Psoas muscle (tissue), 8 donors: ENCODE measurements around the gene EZH2. TPM values are rescaled to one million over a fixed set of nuclear protein-coding genes. Genes with fewer than 3 reads are reported as not detected.

ENCODE experiments used
- ATAC-seq, 4 donors: fragments of 200-7000 bp; cut with Tn5 transposase; one replicate each; pipeline ENCODE4 v1.9.1; 2020; ENCODE audit warnings: moderate library complexity in 3 of 4, mild to moderate bottlenecking in 2 of 4
- DNase-seq, 2 donors: peaks; one replicate each; pipeline ENCODE4 v3.0.0-alpha.2; 2020
- H3K27ac ChIP-seq: fragments of 200-600 bp; one replicate; pipeline ENCODE4 v1.8.0; 2022
- H3K27me3 ChIP-seq, 3 donors: fragments of 200-600 bp in 1 of 3; one replicate each; pipeline versions ENCODE4 v1.6.1 to v1.8.0; 2013 to 2022; ENCODE audit warnings: low read length in 2 of 3, mild to moderate bottlenecking in 2 of 3, moderate library complexity in 1 of 3; ENCODE audit not compliant: insufficient read depth in 3 of 3
- H3K36me3 ChIP-seq, 2 donors: fragments of 200-600 bp in 1 of 2; one replicate each; pipeline versions ENCODE4 v1.6.1 to v1.8.0; 2013 to 2022; ENCODE audit warnings: low read depth in 1 of 2, mild to moderate bottlenecking in 1 of 2, moderate library complexity in 1 of 2; ENCODE audit not compliant: insufficient read depth in 1 of 2
- H3K4me1 ChIP-seq: fragments of 200-600 bp; one replicate; pipeline ENCODE4 v1.8.0; 2022
- H3K4me3 ChIP-seq: fragments of 200-600 bp; one replicate; pipeline ENCODE4 v1.8.0; 2022; ENCODE audit warnings: mild to moderate bottlenecking
- H3K9me3 ChIP-seq: fragments of 200-600 bp; one replicate; pipeline ENCODE4 v1.8.0; 2022
- WGBS, 3 donors: extraction: QIAGEN DNeasy Blood & Tissue Kit; methylation state at CpG; one replicate each; pipeline versions ENCODE4 v1.1.6 to v1.1.7; 2013; 5-methylcytosine and 5-hydroxymethylcytosine counted together
- intact Hi-C, 2 donors: fragments of 100-400 bp; cut with DNase I; formaldehyde crosslinking; loops; one replicate each; pipeline versions ENCODE4 v1.11.0 to v1.14.2; 2022
- long read RNA-seq, 2 donors: library from polyadenylated mRNA; unstranded; transcript quantifications; one replicate each; pipeline ENCODE4 v2.0.0, GENCODE V29; 2021
- polyA plus RNA-seq, 3 donors: library from polyadenylated mRNA; stranded (reverse); fragments of 200-250 nt; gene quantifications; one replicate each; pipeline ENCODE4 v1.2.3, GENCODE V29; 2013
- total RNA-seq, 4 donors: library from RNA; stranded (reverse); fragmentation: NEBNext Ultra II Directional in 2 of 4; extraction: Animal tissue kit (Norgen Biotek cat#: 25700) in 2 of 4; gene quantifications; one replicate each; pipeline versions ENCODE4 v1.2.1 to v1.2.4, GENCODE V29; 2021 to 2023
- TF ChIP-seq, protein P1 (sequence below): fragments of 200-600 bp; IDR thresholded peaks from one replicate; pipeline ENCODE4 v1.8.0; 2022; ENCODE audit warnings: antibody characterized with exemption
- donor health status: healthy with polysubstance abuse.
- donor health status: DM: no; HTN: no; CAD: no; lungs with moderate emphysema.
- donor health status: Bipolar disorder and iron deficiency.
- donor health status: healthy.
- donor health status: DM: yes; HTN: yes; CAD: no.
- donor health status: DM: no; HTN: no; CAD: no.
- donor health status: DM: no; HTN: no; CAD: no.
- donor health status: DM: yes; HTN: yes; CAD: no.

The EZH2 gene
- total RNA-seq (1 to 10 TPM; 1.9 to 2.5 (median 2.3) TPM), polyA plus RNA-seq (1 to 10 TPM; 2.1 to 4.6 (median 3.4) TPM)
- long read RNA-seq, donor 1, partial matches to known transcripts: 0 of 1 reads
- long read RNA-seq, donor 1, other reads (novel, unspliced or antisense): 1 of 1 reads
- long read RNA-seq, donor 2: 0 reads

DNA sequence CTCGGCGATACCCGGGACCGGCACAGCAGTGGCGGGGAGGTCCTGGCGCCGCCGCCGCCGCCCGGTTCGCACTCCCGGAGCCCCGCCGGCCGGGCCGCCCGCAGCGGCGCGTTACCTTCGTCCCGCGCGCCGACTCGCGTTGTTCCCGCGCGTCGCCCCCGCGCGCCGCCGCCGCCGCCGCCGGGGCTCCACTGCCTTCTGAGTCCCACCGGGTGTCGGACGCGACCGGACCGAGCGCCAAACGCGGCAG lies at the start of gene EZH2:
Gene EZH2 (minus strand): TSS at position 243 of the 250 bp plus-strand sequence. CDS start 36,993 bp downstream, outside the sequence.
- TF ChIP-seq, protein P1, sequence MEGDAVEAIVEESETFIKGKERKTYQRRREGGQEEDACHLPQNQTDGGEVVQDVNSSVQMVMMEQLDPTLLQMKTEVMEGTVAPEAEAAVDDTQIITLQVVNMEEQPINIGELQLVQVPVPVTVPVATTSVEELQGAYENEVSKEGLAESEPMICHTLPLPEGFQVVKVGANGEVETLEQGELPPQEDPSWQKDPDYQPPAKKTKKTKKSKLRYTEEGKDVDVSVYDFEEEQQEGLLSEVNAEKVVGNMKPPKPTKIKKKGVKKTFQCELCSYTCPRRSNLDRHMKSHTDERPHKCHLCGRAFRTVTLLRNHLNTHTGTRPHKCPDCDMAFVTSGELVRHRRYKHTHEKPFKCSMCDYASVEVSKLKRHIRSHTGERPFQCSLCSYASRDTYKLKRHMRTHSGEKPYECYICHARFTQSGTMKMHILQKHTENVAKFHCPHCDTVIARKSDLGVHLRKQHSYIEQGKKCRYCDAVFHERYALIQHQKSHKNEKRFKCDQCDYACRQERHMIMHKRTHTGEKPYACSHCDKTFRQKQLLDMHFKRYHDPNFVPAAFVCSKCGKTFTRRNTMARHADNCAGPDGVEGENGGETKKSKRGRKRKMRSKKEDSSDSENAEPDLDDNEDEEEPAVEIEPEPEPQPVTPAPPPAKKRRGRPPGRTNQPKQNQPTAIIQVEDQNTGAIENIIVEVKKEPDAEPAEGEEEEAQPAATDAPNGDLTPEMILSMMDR: no peak
- peak within 1 kb of the TSS; percentile 93 for H3K4me3 ChIP-seq
- no peaks in the 10 kb centered on the region for H3K27me3 ChIP-seq
- WGBS, 3 donors: 0% methylated on average over 21 to 50 of the region's 50 CpGs
- H3K27ac ChIP-seq: peak within 1 kb of the TSS; percentile 93
- intact Hi-C loops: loop anchor here in 1 of 2 donors (2.0 to 10.0 kb wide), 4 partner anchors 57 to 189 kb away; partner anchors contain the start of genes CUL1 and PDIA4
- DNase-seq (no peak), ATAC-seq (peak in 1 of 4 donors; percentile 8)
- H3K36me3 ChIP-seq: no peaks in the 10 kb centered on the region
- no peaks in the 10 kb centered on the region for H3K4me1 ChIP-seq
- no peaks in the 10 kb centered on the region for H3K9me3 ChIP-seq

DNA sequence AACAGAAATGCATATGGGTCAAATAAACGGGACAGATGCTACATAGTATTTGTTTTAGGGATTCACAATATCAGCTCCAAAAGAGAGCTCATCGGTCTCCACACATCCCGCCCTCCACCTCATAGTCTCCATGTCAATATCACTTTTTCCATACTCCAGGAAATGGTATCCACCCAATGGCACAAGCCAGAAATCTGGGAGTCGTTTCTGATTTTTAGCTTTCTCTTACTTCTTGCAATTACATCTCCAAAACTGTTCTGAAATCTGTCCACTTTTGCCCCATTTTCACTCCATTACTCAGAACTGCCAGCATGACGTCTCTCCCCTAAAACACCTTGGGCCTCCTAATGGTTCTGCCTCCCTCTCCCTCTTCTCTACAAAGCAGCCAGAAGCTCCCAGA lies 47.4 kb upstream of the EZH2 start:
- H3K4me1 ChIP-seq: no peaks in the 10 kb centered on the region
- no peaks in the 10 kb centered on the region for H3K36me3 ChIP-seq
- intact Hi-C loops: loop anchor here (5.0 kb wide), 1 partner anchor 39 kb away; no protein-coding TSS in a partner anchor
- H3K27me3 ChIP-seq: no peaks in the 10 kb centered on the region
- WGBS, 3 donors: 62 to 78% (median 74%) methylated on average over 5 of the region's 5 CpGs
- no peak overlapping the region for H3K4me3 ChIP-seq
- H3K9me3 ChIP-seq: no peaks in the 10 kb centered on the region
- TF ChIP-seq, protein P1: no peak
- no peak overlapping the region for H3K27ac ChIP-seq
- no peak for DNase-seq
- ATAC-seq: no peak

GRCh38 chr7:148930335-148930734 lies 46.2 kb upstream of the EZH2 start:
- WGBS, 3 donors: 81 to 89% (median 83%) methylated on average over 10 of the region's 10 CpGs
- DNase-seq: no peak
- ATAC-seq: no peak
- Histone ChIP-seq H3K27ac (no peak overlapping the region), H3K36me3 (no peaks in the 10 kb centered on the region), H3K9me3 (no peaks in the 10 kb centered on the region), H3K4me1 (no peaks in the 10 kb centered on the region), H3K4me3 (no peak overlapping the region), H3K27me3 (no peaks in the 10 kb centered on the region)
- TF ChIP-seq, protein P1: no peak
- intact Hi-C loops: loop anchor here (5.0 kb wide), 1 partner anchor 38 kb away; no protein-coding TSS in a partner anchor

GRCh38 chr7:148929176-148929575 lies 45.1 kb upstream of the EZH2 start:
- Histone ChIP-seq H3K4me1 (no peaks in the 10 kb centered on the region), H3K9me3 (no peaks in the 10 kb centered on the region), H3K27me3 (no peaks in the 10 kb centered on the region), H3K27ac (no peak overlapping the region), H3K36me3 (no peaks in the 10 kb centered on the region), H3K4me3 (no peak overlapping the region)
- ATAC-seq (no peak), DNase-seq (no peak)
- intact Hi-C loops: no loop called here
- WGBS, 3 donors: 91 to 93% (median 93%) methylated on average over 6 of the region's 6 CpGs
- TF ChIP-seq, protein P1: no peak
